ENCODE results near the gene PSMA7. TPM values are rescaled to one million over a fixed set of nuclear protein-coding genes. Genes with fewer than 3 reads are reported as not detected.

Gene PSMA7
- 428 TPM for polyA plus RNA-seq

DNA sequence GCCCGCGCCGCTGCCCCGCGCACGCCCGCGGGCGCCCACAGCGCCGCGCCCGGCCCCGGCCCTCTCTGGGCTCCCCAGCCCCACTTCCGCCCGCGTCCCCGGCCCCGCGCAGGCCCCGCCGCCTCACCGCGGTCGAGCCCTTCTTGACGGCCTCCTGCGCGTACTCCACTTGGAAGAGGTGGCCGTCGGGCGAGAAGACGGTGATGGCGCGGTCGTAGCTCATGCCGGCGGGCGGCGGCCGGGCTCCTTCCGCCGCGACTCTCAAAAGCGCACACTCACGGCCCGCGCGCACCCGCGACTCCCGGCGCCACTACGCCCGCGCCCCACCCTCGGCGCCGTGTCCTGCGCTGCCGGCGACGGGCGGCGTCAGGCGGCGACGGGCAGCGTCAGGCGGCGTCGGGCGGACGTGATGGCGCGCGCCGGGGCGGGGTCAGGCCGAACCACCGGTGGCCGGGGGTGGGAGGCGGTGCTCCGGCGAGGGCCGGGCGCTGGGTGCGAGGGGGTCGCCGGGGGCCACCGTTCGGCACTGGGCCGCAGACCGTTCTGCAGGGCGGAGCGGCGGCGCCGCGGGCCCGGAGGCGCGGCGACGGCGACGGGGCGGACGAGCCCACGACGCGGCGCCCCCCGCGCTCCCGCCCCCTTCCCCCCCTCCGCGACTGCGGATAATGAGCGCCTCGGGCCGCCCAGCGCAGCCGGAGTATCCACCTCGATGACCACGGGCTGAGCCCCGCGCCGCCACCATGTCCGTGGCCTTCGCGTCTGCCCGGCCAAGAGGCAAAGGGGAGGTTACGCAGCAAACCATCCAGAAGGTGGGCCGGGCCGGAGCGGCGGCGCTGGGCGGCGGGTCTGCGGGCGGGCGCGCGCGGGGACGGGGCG is at the start of gene PSMA7, which contains the start of gene SS18L1:
Gene PSMA7 (minus strand): TSS at position 314 of the 876 bp plus-strand sequence. CDS start 91 bp downstream, at position 223.
Gene SS18L1 (plus strand): TSS at position 689 of the 876 bp plus-strand sequence. CDS start 52 bp downstream, at position 741.
- Mint-ChIP-seq H3K4me3 (peak within 1 kb of the TSS; percentile 88 to 96 (median 94)), H3K27ac (peak within 1 kb of the TSS; percentile 94 to 95 (median 94)), H3K36me3 (peaks cover under 1% of the 10 kb centered on the region), H3K27me3 (no peaks in the 10 kb centered on the region), H3K9me3 (no peaks in the 10 kb centered on the region), H3K4me1 (peaks cover 21 to 34% (median 22%) of the 10 kb centered on the region in 3 donors)

DNA sequence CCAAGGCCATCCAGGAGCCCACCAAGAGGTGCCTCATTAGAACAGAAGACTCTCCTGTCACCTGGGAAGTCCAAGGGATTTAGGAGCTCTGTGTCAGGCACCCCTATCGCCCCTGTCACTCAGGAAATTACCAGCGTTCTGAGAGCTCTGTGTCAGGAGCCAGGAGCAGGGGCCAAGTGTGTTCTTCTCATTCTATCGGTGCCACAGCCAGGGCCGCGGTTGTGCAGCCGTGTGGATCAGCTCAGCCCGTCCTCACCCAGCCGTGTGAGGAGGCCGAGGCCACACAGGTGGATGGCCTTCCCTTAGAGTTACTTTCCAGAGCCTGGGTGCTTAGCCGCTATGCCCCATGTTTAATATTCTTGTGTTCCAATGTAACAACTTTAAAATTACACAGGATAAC is 49.4 kb upstream of the PSMA7 start:
- no peaks in the 10 kb centered on the region for H3K9me3 Mint-ChIP-seq
- H3K4me3 Mint-ChIP-seq = no peak overlapping the region
- no peaks in the 10 kb centered on the region for H3K27me3 Mint-ChIP-seq
- no peak overlapping the region for H3K27ac Mint-ChIP-seq
- H3K36me3 Mint-ChIP-seq = peaks cover 1% of the 10 kb centered on the region
- peaks cover 2 to 3% (median 3%) of the 10 kb centered on the region in 3 donors for H3K4me1 Mint-ChIP-seq

DNA sequence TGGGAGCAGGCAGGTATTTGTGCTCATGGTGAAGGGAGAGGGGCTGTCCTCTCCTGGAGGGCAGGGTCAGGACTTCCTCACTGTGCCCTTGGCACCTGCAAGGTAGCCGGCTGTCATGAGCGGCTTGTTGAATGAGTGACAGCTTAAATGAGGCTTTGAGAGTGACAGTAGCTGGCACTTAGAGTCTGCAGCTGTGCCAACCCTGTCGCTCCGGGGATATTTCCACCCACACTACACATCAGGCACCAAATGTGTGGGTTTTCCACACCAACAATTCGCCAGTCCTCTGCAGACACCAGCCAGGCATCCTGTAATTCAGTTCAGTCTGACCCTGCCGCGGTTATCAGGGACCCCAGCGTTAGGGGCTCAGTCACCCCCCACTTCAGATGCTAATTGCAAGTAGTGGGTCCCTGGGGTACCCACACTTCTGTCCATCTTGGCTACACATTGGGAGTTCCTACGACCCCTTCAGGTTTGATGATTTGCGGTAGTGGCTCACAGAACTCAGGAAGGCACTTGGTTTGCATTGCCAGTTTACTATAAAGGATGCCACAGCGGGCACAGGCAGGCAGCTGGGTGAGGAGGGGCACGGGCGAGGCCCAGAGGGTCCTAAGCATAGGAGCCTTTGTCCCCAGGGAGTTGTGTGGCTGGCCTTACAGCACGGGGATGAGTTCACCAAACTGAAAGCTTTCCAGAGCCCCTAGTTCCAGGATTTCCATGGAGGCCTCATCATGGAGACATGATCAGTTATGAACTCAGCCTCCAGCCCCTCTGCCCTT is 48.8 kb upstream of the PSMA7 start:
- no peak overlapping the region for H3K27ac Mint-ChIP-seq
- no peaks in the 10 kb centered on the region for H3K9me3 Mint-ChIP-seq

DNA sequence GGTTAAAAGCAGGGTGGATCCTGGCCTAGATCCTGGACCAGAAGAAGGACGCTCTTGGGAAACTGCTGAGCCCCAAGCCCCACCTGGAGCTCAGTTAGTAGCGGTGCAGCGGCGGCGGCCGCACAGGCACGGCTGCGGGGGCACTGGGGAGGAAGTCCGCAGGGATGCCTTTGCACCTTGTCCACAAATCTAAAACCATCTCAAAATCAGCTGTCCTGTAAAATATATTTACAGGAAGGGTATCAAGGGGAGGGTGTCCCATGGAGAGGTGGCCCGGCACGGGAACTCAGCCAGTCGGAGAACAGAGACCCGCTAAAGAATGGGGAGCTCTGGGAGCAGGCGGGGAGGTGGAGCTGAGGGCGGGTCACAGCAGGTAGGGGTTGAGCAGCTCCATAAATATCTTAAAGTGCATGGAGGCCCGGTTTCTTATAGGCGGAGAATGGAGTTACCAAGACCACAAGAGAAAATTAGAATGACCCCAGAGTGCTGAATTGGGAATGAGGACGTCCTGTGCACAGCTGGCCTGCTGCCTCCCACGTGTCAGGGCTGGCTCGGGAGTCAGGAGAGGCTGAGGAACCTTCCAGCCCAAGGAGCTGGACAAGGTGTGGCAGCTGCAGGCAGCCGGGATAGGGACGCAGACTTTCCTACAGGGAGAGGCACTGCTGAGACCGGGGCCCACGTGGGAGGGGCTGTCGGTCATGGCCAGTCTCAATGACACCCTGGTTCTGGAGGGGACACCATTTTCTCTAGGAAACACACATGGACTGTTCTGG is 47.6 kb upstream of the PSMA7 start:
- no peaks in the 10 kb centered on the region for H3K9me3 Mint-ChIP-seq
- peaks cover 3% of the 10 kb centered on the region for H3K36me3 Mint-ChIP-seq
- peak overlapping the region in 2 of 3 donors; percentile 21 to 47 for H3K27ac Mint-ChIP-seq
- H3K4me3 Mint-ChIP-seq = peak overlapping the region in 1 of 4 donors; percentile 70
- H3K27me3 Mint-ChIP-seq = no peaks in the 10 kb centered on the region
- peaks cover 11 to 15% (median 12%) of the 10 kb centered on the region in 3 donors for H3K4me1 Mint-ChIP-seq

More for the DNA sequence above, 48.8 kb upstream of the PSMA7 start:
- H3K36me3 Mint-ChIP-seq = peaks cover 2% of the 10 kb centered on the region
- H3K4me1 Mint-ChIP-seq = peaks cover 6 to 9% (median 8%) of the 10 kb centered on the region in 3 donors
- no peaks in the 10 kb centered on the region for H3K27me3 Mint-ChIP-seq
- H3K4me3 Mint-ChIP-seq = no peak overlapping the region

DNA sequence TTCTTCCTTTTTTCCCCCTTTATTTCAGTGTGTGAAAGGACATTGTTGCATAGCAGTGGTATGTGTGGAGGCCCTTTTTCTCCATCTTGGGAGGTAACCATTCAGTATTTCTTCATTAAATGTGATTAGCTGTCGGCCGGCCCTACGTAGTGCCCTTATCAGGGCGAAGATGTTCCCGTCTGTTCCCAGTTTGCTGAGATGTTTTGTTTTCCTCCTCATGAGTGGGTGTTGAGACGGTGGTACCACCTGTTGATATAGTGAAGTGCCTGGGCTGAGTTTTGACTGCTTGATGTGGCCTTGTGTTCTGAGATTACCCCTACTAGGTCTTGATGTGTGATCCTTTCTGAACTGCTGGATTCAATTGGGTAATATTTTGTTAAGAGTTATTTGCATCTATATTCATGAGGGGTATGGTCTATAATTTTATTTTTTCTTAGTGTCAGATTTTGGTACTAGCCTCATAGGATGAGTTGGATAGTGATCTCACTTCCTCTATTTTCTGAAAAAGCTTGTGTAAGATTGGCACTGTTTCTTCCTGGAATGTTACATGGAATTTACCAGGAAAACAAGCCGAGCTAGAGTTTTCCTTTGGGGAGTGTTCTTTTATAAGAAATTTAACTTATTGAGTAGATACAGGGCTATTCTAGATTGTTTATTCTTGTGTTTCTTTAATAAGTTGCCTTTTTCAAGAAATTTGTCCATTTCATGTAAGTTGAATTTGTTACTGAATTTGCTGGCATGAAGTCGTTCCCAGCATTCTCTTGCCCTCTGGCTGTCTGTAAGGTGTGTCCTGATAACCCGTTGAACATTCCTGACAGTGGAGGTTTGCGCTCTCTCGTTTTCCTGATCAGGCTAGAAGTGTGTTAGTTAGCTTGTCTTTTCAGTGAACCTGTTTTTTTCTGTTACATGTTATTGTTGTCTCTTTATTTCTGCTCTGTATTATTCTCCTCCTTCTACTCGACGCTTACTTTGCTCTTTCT is 44.0 kb upstream of the PSMA7 start:
- peaks cover 3% of the 10 kb centered on the region for H3K36me3 Mint-ChIP-seq
- H3K9me3 Mint-ChIP-seq = peaks cover 0 to 1% (median 0%) of the 10 kb centered on the region in 3 donors
- peak overlapping the region in 2 of 4 donors; percentile 22 to 63 for H3K4me3 Mint-ChIP-seq
- no peaks in the 10 kb centered on the region for H3K27me3 Mint-ChIP-seq
- H3K27ac Mint-ChIP-seq = peak overlapping the region in 2 of 3 donors; percentile 64 to 80
- H3K4me1 Mint-ChIP-seq = peaks cover 14 to 30% (median 25%) of the 10 kb centered on the region in 3 donors

DNA sequence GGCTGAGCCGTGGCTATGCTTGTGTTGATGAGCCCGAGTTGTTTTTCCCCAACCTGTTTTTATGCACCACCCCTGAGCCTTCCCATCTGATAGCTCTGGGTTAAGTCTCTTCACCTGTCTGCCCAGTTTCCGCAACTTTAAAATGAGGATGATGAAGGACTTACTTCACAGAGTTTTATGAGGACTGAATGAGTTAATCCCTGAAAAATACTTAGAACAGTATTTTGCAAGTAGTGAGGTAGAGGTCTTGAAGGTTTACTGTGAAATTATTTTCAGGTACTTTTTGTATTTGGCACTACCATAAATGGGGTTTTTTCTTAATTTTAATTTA is 42.9 kb upstream of the PSMA7 start:
- Mint-ChIP-seq H3K27ac (peak overlapping the region in 2 of 3 donors; percentile 2 to 59), H3K36me3 (peaks cover 3% of the 10 kb centered on the region), H3K9me3 (peaks cover 0 to 1% (median 0%) of the 10 kb centered on the region in 3 donors), H3K27me3 (no peaks in the 10 kb centered on the region), H3K4me3 (peak overlapping the region in 2 of 4 donors; percentile 50 to 58), H3K4me1 (peaks cover 17 to 36% (median 31%) of the 10 kb centered on the region in 3 donors)

DNA sequence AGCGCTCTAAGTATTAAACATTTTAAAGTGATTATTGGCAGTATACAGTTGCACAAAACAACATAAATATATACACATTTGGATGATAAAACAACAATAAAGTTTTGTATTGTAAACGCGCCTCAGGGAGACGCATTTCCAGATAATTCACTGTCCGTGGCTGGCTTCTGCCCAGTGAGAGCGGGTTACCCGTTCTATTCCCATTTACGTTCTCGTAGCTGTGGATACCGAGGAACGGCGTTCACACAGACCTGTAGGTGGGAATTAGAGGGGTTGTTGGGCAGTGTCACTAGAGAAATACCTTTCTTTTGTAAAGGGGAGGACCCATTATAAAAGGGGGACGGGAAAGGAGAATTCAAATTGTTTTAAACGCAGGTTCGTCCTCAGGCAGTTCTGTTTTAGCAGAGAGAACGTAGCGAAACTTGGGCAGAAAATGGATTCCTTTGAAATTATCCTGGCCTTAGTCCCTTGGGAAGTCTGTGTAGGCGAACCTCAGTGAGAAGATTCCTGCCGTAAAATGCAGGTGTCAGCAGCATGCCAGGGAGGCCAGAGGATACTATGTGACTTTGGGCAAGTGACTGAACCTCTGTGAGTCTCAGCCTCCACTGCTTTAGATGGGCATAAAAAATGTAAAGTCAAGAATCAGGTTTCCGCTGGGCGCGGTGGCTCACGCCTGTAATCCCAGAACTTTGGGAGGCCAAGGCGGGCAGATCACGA is 40.4 kb upstream of the PSMA7 start:
- Mint-ChIP-seq H3K4me3 (peak overlapping the region; percentile 91 to 98 (median 95)), H3K27ac (peak overlapping the region; percentile 93 to 96 (median 95)), H3K4me1 (peaks cover 15 to 36% (median 31%) of the 10 kb centered on the region in 3 donors), H3K9me3 (peaks cover 0 to 1% (median 0%) of the 10 kb centered on the region in 3 donors), H3K36me3 (peaks cover 2% of the 10 kb centered on the region), H3K27me3 (no peaks in the 10 kb centered on the region)

DNA sequence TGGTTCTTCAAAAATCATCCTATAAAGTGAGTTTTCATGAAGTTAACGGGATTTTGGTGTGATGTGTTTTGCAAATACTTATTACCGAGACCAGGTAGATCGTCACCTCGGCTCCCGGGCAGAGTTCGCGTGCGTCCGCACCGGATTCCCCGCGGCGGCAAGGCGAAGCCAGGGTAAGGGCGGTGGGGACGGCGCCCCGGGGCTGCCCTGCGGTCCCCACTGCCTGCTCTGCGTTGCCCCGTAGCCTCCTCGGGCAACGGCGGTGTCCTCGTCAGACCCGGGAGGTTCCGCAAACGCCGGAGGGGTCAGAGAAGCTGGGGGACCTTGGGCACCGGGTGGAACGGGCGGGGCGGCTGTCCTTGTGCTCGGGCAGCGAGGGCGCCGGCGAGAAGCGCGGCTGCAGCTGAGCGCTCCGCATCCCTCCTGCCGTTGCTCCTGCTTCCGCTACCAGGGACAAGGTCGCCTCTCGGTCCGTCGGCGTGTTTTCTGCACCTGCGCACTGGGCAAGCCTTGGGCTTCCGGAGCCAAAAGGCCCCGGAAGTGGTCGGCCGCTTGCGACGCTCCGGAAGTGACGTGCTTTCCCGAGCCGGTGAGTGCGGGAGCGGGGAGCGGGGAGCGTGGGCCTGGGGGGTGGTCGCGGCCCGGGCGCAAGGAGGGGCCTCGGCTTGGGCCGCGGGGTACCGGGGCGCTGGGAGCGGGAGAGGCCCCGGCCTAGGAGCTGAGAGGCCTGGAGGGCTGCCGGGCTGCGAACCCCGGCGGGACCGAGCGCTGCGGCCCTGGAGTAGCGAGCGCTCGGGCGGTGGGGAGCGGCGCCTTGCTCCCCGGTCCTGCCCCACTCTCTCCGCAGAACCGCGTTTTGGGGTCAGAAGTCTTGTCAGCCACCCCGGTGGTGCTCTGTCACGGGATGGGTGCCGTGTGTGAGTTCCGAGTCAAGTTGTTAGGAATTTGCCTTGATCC is 39.6 kb upstream of the PSMA7 start, which contains the start of gene MTG2:
Gene MTG2 (plus strand): TSS at position 560 of the 957 bp plus-strand sequence. CDS start 10,393 bp downstream, outside the sequence.
- Mint-ChIP-seq H3K9me3 (peaks cover 0 to 1% (median 0%) of the 10 kb centered on the region in 3 donors), H3K36me3 (peaks cover 2% of the 10 kb centered on the region), H3K27me3 (no peaks in the 10 kb centered on the region), H3K27ac (peak within 1 kb of the TSS; percentile 95 to 96 (median 95)), H3K4me1 (peaks cover 15 to 36% (median 30%) of the 10 kb centered on the region in 3 donors), H3K4me3 (peak within 1 kb of the TSS; percentile 91 to 98 (median 95))

DNA sequence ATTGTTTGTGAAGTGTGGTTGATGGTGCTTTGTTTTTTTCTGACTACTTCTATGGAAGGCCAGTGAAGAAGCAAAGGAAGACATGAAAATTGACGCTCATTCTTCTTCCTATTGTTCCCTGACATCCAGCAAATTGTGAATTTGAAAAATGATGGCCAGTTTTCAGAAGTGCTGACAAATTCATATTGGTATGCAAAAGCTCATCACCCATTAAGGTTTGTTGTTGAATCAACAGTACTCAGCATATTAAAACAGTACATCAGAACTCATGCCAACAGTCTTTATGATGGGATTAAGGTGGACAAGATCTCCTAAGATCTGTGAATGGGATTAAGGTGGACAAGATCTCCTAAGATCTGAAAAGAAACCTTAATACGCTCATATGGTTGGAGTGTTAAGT is 38.6 kb upstream of the PSMA7 start:
- Mint-ChIP-seq H3K36me3 (no peaks in the 10 kb centered on the region), H3K4me3 (peak overlapping the region; percentile 91 to 98 (median 95)), H3K4me1 (peaks cover 10 to 28% (median 21%) of the 10 kb centered on the region in 3 donors), H3K27ac (peak overlapping the region; percentile 95 to 96 (median 95)), H3K27me3 (no peaks in the 10 kb centered on the region), H3K9me3 (peaks cover 0 to 1% (median 0%) of the 10 kb centered on the region in 3 donors)

DNA sequence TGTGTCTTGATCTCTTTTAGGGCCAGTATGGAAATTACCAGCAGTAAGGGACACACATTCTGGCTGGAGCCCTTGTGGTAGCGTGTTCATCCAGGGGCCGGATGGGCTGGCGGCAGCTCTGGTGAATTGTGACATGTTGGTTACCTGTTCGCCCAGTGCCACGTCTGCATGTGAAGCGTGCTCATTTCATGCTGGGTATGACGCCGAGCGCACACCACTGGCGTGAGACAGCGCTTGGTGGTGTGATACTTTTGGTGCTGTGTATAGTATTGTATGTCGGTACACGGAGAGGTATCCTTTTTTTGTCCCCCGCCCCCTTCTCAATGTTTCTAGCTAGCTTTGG is 35.9 kb upstream of the PSMA7 start:
- H3K27ac Mint-ChIP-seq = no peak overlapping the region
- no peaks in the 10 kb centered on the region for H3K27me3 Mint-ChIP-seq
- peaks cover under 1% of the 10 kb centered on the region for H3K36me3 Mint-ChIP-seq
- H3K4me1 Mint-ChIP-seq = peaks cover 6 to 20% (median 14%) of the 10 kb centered on the region in 3 donors
- peak overlapping the region in 1 of 4 donors; percentile 6 for H3K4me3 Mint-ChIP-seq
- peaks cover 0 to 1% (median 0%) of the 10 kb centered on the region in 3 donors for H3K9me3 Mint-ChIP-seq

DNA sequence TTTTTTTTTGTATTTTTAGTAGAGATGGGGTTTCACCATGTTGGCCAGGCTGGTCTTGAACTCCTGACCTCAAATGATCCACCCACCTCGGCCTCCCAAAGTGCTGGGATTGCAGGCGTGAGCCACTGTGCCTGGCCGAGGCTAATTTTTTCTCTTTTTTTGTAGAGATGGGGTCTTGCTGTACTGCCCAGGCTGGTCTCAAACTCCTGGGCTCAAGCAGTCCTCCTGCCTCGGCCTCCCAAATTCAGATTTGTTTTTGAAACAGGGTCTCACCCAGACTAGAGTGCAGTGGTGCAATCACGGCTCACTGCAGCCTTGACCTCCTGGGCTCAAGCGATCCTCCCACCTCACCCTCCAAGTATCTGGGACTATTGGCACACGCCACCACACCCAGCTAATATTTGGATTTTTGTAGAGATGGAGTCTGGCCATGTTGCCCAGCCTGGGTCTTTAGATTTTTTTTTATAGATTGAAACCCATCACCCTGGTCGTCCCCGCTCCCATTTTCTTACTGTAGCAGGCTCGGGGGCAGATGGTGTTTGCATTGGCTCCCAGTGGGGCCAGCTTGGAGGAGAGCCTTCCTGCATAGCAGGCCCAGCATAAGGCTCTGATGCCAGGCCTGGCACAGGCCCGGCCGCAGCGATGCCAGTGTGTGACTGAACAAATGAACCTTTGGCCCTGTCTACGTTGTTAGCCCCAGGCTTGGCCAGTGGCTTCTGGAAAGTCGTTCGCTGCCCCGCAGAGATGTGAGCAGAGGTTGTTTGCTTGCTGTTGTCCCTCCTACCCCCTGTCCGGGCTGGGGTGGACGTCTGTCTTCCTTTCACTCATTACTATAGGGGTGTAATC is 35.3 kb upstream of the PSMA7 start:
- H3K27ac Mint-ChIP-seq = no peak overlapping the region
- H3K27me3 Mint-ChIP-seq = no peaks in the 10 kb centered on the region
- peaks cover 0 to 1% (median 0%) of the 10 kb centered on the region in 3 donors for H3K9me3 Mint-ChIP-seq

More for the DNA sequence above, 35.3 kb upstream of the PSMA7 start:
- peaks cover 3% of the 10 kb centered on the region for H3K36me3 Mint-ChIP-seq
- peak overlapping the region in 1 of 4 donors; percentile 6 for H3K4me3 Mint-ChIP-seq
- H3K4me1 Mint-ChIP-seq = peaks cover 6 to 18% (median 9%) of the 10 kb centered on the region in 3 donors
